Measurements from ENCODE around the gene CRY1.

DNA sequence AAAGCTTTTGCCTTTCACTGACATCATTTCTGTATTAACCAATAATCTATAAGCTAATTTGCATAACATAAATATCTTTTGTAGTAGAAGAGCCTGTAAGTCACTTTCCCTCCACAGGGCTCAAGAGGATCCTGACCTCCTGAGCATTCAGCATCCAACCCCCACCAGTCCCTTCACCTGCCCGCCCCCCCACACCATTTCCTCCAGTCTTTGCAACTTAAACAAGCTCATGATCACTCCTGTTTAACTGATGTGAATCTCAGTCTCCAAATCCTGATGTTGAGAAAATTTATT is 12.0 kb upstream of the CRY1 start:
- TF ChIP-seq MAX (IDR thresholded peaks at IDR 0.05; ENCODE audit: low read depth, low read length) (no peak), CTCF (IDR thresholded peaks at IDR 0.05; ENCODE audit: low read depth, low read length) (no peak), POLR2A (IDR thresholded peaks at IDR 0.05; ENCODE audit: extremely low read depth, insufficient read length) (no peak), MYC (IDR thresholded peaks at IDR 0.05; ENCODE audit: low read depth, low read length) (no peak)

Measured in NB4 (cell line).